WTC11 (cell line): ENCODE data around the gene ATOSB. TPM values are rescaled to one million over a fixed set of nuclear protein-coding genes. Genes with fewer than 3 reads are reported as not detected.
A peak's percentile ranks its signal among the peaks of the same experiment; 100 is the strongest.

Source experiments
- CBFB ChIP-seq: sonication (generic); formaldehyde crosslinking; IDR thresholded peaks from 2 replicates; pipeline ENCODE4 v1.8.1; 2022; ENCODE audit warnings: mild to moderate bottlenecking, low read depth, missing genetic modification reagents
- EMX1 ChIP-seq: fragments of 250-450 bp; sonication (Bioruptor Pico); IDR thresholded peaks from 2 replicates; pipeline ENCODE4 v1.8.0; 2021; ENCODE audit warnings: mild to moderate bottlenecking
- FOXK1 ChIP-seq: sonication (generic); formaldehyde crosslinking; IDR thresholded peaks from 2 replicates; pipeline ENCODE4 v1.8.0; 2022; ENCODE audit warnings: mild to moderate bottlenecking, moderate library complexity, missing genetic modification reagents
- GTF2I ChIP-seq: fragments of 250-450 bp; sonication (Bioruptor Pico); conservative IDR thresholded peaks from 2 replicates; pipeline ENCODE4 v1.4.0; 2021; ENCODE audit warnings: mild to moderate bottlenecking
- IRF2 ChIP-seq: sonication (generic); formaldehyde crosslinking; IDR thresholded peaks from 2 replicates; pipeline ENCODE4 v1.8.0; 2022; ENCODE audit warnings: low read depth, missing genetic modification reagents, borderline replicate concordance
- MLX ChIP-seq: sonication (generic); formaldehyde crosslinking; IDR thresholded peaks from 2 replicates; pipeline ENCODE4 v1.8.1; 2023; ENCODE audit warnings: mild to moderate bottlenecking, missing genetic modification reagents, moderate library complexity
- NFE2L1 ChIP-seq: sonication (generic); formaldehyde crosslinking; IDR thresholded peaks from 2 replicates; pipeline ENCODE4 v1.8.1; 2023; ENCODE audit warnings: missing genetic modification reagents
- NR3C1 ChIP-seq: sonication (generic); formaldehyde crosslinking; conservative IDR thresholded peaks from 2 replicates; pipeline ENCODE4 v1.8.1; 2023; ENCODE audit warnings: low read depth, mild to moderate bottlenecking, missing genetic modification reagents
- OVOL2 ChIP-seq: fragments of 250-450 bp; sonication (Bioruptor Pico); IDR thresholded peaks from 2 replicates; pipeline ENCODE4 v1.9.0; 2021; ENCODE audit warnings: mild to moderate bottlenecking, borderline replicate concordance
- PRDM15 ChIP-seq: sonication (generic); formaldehyde crosslinking; IDR thresholded peaks from 2 replicates; pipeline ENCODE4 v1.8.0; 2022; ENCODE audit warnings: missing genetic modification reagents
- RORB ChIP-seq: fragments of 250-450 bp; sonication (Bioruptor Pico); IDR thresholded peaks from 2 replicates; pipeline ENCODE4 v1.9.0; 2021; ENCODE audit warnings: mild to moderate bottlenecking
- SMAD3 ChIP-seq: sonication (generic); formaldehyde crosslinking; IDR thresholded peaks from 2 replicates; pipeline ENCODE4 v1.8.0; 2022; ENCODE audit warnings: missing genetic modification reagents, mild to moderate bottlenecking, borderline replicate concordance
- TEAD1 ChIP-seq: sonication (generic); formaldehyde crosslinking; IDR thresholded peaks from 2 replicates; pipeline ENCODE4 v1.8.0; 2022; ENCODE audit warnings: mild to moderate bottlenecking, missing genetic modification reagents
- TEAD4 ChIP-seq: sonication (generic); formaldehyde crosslinking; IDR thresholded peaks from 2 replicates; pipeline ENCODE4 v1.8.0; 2022; ENCODE audit warnings: mild to moderate bottlenecking, missing genetic modification reagents
- USF2 ChIP-seq: sonication (generic); formaldehyde crosslinking; IDR thresholded peaks from 2 replicates; pipeline ENCODE4 v1.8.1; 2023; ENCODE audit warnings: mild to moderate bottlenecking, missing genetic modification reagents, moderate library complexity
- ZBTB21 ChIP-seq: sonication (generic); formaldehyde crosslinking; IDR thresholded peaks from 2 replicates; pipeline ENCODE4 v1.8.1; 2023; ENCODE audit warnings: mild to moderate bottlenecking, missing genetic modification reagents, borderline replicate concordance
- ZNF121 ChIP-seq: sonication (generic); formaldehyde crosslinking; IDR thresholded peaks from 2 replicates; pipeline ENCODE4 v1.8.0; 2023; ENCODE audit warnings: missing genetic modification reagents
- ZNF263 ChIP-seq: sonication (generic); formaldehyde crosslinking; IDR thresholded peaks from 2 replicates; pipeline ENCODE4 v1.8.1; 2022; ENCODE audit warnings: low read depth, mild to moderate bottlenecking, moderate library complexity, missing genetic modification reagents
- ZNF317 ChIP-seq: sonication (generic); formaldehyde crosslinking; IDR thresholded peaks from 2 replicates; pipeline ENCODE4 v1.8.1; 2023; ENCODE audit warnings: low read depth, mild to moderate bottlenecking, moderate library complexity, missing genetic modification reagents, borderline replicate concordance
- ZNF396 ChIP-seq: fragments of 250-450 bp; sonication (Bioruptor Pico); IDR thresholded peaks from 2 replicates; pipeline ENCODE4 v1.8.0; 2021; ENCODE audit warnings: mild to moderate bottlenecking, moderate library complexity, borderline replicate concordance
- total RNA-seq: library from RNA; stranded (reverse); gene quantifications from 3 replicates; pipeline ENCODE4 v1.2.3, GENCODE V29; 2021
- TF ChIP-seq, protein P1 (sequence below): fragments of 200-600 bp; IDR thresholded peaks from 2 replicates; pipeline ENCODE4 v1.8.0; 2022; ENCODE audit warnings: antibody characterized with exemption
- TF ChIP-seq, protein P2 (sequence below): sonication (generic); formaldehyde crosslinking; IDR thresholded peaks from 2 replicates; pipeline ENCODE4 v1.8.1; 2022; ENCODE audit warnings: missing genetic modification reagents, borderline replicate concordance
- TF ChIP-seq, protein P3 (sequence below): sonication (generic); formaldehyde crosslinking; IDR thresholded peaks from 2 replicates; pipeline ENCODE4 v1.8.1; 2022; ENCODE audit warnings: low read depth, mild to moderate bottlenecking, moderate library complexity, missing genetic modification reagents, borderline replicate concordance
- TF ChIP-seq, protein P4 (sequence below): sonication (generic); formaldehyde crosslinking; IDR thresholded peaks from 2 replicates; pipeline ENCODE4 v1.8.1; 2022; ENCODE audit warnings: low read depth, missing genetic modification reagents, borderline replicate concordance
- TF ChIP-seq, protein P5 (sequence below): sonication (generic); formaldehyde crosslinking; IDR thresholded peaks from 2 replicates; pipeline ENCODE4 v1.8.0; 2022; ENCODE audit warnings: mild to moderate bottlenecking, missing genetic modification reagents

Gene ATOSB
- total RNA-seq, 1 experiment from 2014 or later: 8.7 TPM

GRCh38 chr9:35161713-35162604 lies 46.3 kb upstream of the ATOSB start, which contains the start of gene UNC13B (continued):
- TF ChIP-seq, protein P1, sequence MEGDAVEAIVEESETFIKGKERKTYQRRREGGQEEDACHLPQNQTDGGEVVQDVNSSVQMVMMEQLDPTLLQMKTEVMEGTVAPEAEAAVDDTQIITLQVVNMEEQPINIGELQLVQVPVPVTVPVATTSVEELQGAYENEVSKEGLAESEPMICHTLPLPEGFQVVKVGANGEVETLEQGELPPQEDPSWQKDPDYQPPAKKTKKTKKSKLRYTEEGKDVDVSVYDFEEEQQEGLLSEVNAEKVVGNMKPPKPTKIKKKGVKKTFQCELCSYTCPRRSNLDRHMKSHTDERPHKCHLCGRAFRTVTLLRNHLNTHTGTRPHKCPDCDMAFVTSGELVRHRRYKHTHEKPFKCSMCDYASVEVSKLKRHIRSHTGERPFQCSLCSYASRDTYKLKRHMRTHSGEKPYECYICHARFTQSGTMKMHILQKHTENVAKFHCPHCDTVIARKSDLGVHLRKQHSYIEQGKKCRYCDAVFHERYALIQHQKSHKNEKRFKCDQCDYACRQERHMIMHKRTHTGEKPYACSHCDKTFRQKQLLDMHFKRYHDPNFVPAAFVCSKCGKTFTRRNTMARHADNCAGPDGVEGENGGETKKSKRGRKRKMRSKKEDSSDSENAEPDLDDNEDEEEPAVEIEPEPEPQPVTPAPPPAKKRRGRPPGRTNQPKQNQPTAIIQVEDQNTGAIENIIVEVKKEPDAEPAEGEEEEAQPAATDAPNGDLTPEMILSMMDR: no peak
- no peak; the same call in 1 of the 2 replicates for TF ChIP-seq FOXK1 (CRISPR knock-in tag)
- no peak for TF ChIP-seq NR3C1 (CRISPR knock-in tag)
- no peak for TF ChIP-seq USF2 (CRISPR knock-in tag)
- TF ChIP-seq, protein P2, sequence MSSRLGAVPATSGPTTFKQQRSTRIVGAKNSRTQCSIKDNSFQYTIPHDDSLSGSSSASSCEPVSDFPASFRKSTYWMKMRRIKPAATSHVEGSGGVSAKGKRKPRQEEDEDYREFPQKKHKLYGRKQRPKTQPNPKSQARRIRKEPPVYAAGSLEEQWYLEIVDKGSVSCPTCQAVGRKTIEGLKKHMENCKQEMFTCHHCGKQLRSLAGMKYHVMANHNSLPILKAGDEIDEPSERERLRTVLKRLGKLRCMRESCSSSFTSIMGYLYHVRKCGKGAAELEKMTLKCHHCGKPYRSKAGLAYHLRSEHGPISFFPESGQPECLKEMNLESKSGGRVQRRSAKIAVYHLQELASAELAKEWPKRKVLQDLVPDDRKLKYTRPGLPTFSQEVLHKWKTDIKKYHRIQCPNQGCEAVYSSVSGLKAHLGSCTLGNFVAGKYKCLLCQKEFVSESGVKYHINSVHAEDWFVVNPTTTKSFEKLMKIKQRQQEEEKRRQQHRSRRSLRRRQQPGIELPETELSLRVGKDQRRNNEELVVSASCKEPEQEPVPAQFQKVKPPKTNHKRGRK (CRISPR knock-in tag): no peak
- TF ChIP-seq PRDM15: peak; percentile 38
- TF ChIP-seq TEAD1 (CRISPR knock-in tag): peak; percentile 63
- no peak for TF ChIP-seq ZNF396 (CRISPR knock-in tag)
- TF ChIP-seq, protein P3, sequence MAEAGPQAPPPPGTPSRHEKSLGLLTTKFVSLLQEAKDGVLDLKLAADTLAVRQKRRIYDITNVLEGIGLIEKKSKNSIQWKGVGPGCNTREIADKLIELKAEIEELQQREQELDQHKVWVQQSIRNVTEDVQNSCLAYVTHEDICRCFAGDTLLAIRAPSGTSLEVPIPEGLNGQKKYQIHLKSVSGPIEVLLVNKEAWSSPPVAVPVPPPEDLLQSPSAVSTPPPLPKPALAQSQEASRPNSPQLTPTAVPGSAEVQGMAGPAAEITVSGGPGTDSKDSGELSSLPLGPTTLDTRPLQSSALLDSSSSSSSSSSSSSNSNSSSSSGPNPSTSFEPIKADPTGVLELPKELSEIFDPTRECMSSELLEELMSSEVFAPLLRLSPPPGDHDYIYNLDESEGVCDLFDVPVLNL (CRISPR knock-in tag): no peak
- TF ChIP-seq, protein P4, sequence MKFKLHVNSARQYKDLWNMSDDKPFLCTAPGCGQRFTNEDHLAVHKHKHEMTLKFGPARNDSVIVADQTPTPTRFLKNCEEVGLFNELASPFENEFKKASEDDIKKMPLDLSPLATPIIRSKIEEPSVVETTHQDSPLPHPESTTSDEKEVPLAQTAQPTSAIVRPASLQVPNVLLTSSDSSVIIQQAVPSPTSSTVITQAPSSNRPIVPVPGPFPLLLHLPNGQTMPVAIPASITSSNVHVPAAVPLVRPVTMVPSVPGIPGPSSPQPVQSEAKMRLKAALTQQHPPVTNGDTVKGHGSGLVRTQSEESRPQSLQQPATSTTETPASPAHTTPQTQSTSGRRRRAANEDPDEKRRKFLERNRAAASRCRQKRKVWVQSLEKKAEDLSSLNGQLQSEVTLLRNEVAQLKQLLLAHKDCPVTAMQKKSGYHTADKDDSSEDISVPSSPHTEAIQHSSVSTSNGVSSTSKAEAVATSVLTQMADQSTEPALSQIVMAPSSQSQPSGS (CRISPR knock-in tag): no peak
- no peak for TF ChIP-seq SMAD3 (CRISPR knock-in tag)
- no peak for TF ChIP-seq IRF2
- TF ChIP-seq NFE2L1 (CRISPR knock-in tag): no peak
- TF ChIP-seq EMX1 (CRISPR knock-in tag): no peak
- TF ChIP-seq, protein P5, sequence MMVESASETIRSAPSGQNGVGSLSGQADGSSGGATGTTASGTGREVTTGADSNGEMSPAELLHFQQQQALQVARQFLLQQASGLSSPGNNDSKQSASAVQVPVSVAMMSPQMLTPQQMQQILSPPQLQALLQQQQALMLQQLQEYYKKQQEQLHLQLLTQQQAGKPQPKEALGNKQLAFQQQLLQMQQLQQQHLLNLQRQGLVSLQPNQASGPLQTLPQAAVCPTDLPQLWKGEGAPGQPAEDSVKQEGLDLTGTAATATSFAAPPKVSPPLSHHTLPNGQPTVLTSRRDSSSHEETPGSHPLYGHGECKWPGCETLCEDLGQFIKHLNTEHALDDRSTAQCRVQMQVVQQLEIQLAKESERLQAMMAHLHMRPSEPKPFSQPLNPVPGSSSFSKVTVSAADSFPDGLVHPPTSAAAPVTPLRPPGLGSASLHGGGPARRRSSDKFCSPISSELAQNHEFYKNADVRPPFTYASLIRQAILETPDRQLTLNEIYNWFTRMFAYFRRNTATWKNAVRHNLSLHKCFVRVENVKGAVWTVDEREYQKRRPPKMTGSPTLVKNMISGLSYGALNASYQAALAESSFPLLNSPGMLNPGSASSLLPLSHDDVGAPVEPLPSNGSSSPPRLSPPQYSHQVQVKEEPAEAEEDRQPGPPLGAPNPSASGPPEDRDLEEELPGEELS: peak; percentile 74; the same call in 1 of the 2 replicates
- 0 out of 2 replicates have a peak, but pooled peaks have one; percentile 54 for TF ChIP-seq MLX (CRISPR knock-in tag)
- no peak for TF ChIP-seq CBFB (CRISPR knock-in tag)
- no peak for TF ChIP-seq TEAD4
- TF ChIP-seq RORB (CRISPR knock-in tag): no peak
- no peak for TF ChIP-seq ZNF121
- 0 out of 2 replicates have a peak, but pooled peaks have one; percentile 23 for TF ChIP-seq ZNF317
- no peak for TF ChIP-seq ZNF263
- TF ChIP-seq ZBTB21 (CRISPR knock-in tag): no peak
- TF ChIP-seq GTF2I (CRISPR knock-in tag): no peak
- no peak for TF ChIP-seq OVOL2 (CRISPR knock-in tag)
